HCT116 (cell line): Measurements from ENCODE around the gene PI4K2A. TPM values are rescaled to one million over a fixed set of nuclear protein-coding genes. Genes with fewer than 3 reads are reported as not detected.
A peak's percentile ranks its signal among the peaks of the same experiment; 100 is the strongest.

Experiments used
- ATAC-seq: fragments of 200-7000 bp; cut with Tn5 transposase; 2 replicates; pipeline ENCODE4 v1.9.1; 2020; ENCODE audit warnings: mild to moderate bottlenecking, moderate library complexity
- BruUV-seq: library from RNA; stranded (reverse); fragments of 400-500 nt; replicated peaks from 2 replicates; lab custom pipeline; 2021; lab: Mats Ljungman, UMichigan
- CTCF ChIA-PET: fragments of 300-600 bp; sonication (Branson Sonifier 250); formaldehyde crosslinking; loops from one replicate; lab custom pipeline; 2021; ENCODE audit warnings: antibody characterized with exemption; lab: Charles Lee
- POLR2A ChIA-PET: fragments of 300-600, 350-600 bp; sonication (Branson Sonifier 250); formaldehyde crosslinking; loops from one replicate; lab custom pipeline; 2021; ENCODE audit warnings: antibody characterized with exemption; lab: Charles Lee
- RAD21 ChIA-PET, 2 experiments: fragments of 300-600 bp; sonication (Branson Sonifier 250); formaldehyde crosslinking; loops; one replicate each; lab custom pipeline; 2023; ENCODE audit warnings: low total read pairs in 2 of 2; ENCODE audit not compliant: uncharacterized antibody in 2 of 2, unreplicated experiment in 2 of 2, low non-redundant PET in 1 of 2; lab: Charles Lee
- DNase-seq: peaks from one replicate; pipeline ENCODE4 v3.0.0-alpha.2; 2010; ENCODE audit warnings: low read depth, low spot score
- H2AFZ ChIP-seq: fragments of 200-600 bp; shearing (Covaris generic), sonication (generic); 2 replicates; pipeline ENCODE4 v1.6.1; 2017; ENCODE audit warnings: low read depth, mixed run types, mixed read lengths, antibody characterized with exemption, low read length; ENCODE audit not compliant: poor library complexity, severe bottlenecking
- H3K27ac ChIP-seq: 2 replicates; pipeline ENCODE4 v1.5.1; 2012; ENCODE audit warnings: low read depth, low read length
- H3K27me3 ChIP-seq: fragments of 200-600 bp; sonication (generic); 2 replicates; pipeline ENCODE4 v1.6.1; 2016; ENCODE audit warnings: mixed run types, low read length, mixed read lengths; ENCODE audit not compliant: insufficient read depth
- H3K36me3 ChIP-seq, 2 experiments: fragments of 200-500 bp in 1 of 2; fragments of 200-600 bp in 1 of 2; sonication (Bioruptor generic) in 1 of 2; sonication (generic) in 1 of 2; 2 replicates each; pipeline versions ENCODE4 v1.5.1 to v1.6.1; 2014 to 2016; ENCODE audit warnings: low read length in 2 of 2, inconsistent platforms in 1 of 2, mixed read lengths in 1 of 2, mixed run types in 1 of 2; ENCODE audit not compliant: insufficient read depth in 2 of 2, control insufficient read depth in 1 of 2
- H3K4me1 ChIP-seq, 2 experiments: fragments of 200-600 bp in 1 of 2; sonication (generic) in 1 of 2; 2 replicates each; pipeline versions ENCODE4 v1.5.1 to v1.6.1; 2012 to 2017; ENCODE audit warnings: low read length in 2 of 2, inconsistent platforms in 1 of 2, mild to moderate bottlenecking in 1 of 2, mixed read lengths in 1 of 2, mixed run types in 1 of 2, moderate library complexity in 1 of 2; ENCODE audit not compliant: insufficient read depth in 2 of 2, control insufficient read depth in 1 of 2
- H3K4me2 ChIP-seq: fragments of 200-600 bp; sonication (generic); 2 replicates; pipeline ENCODE4 v1.6.1; 2017; ENCODE audit warnings: mixed run types, low read length, mixed read lengths
- H3K4me3 ChIP-seq, 2 experiments: fragments of 200-600 bp in 1 of 2; sonication (generic) in 1 of 2; replicated peaks in 1 of 2; 2 replicates each; pipeline ENCODE4 v1.5.1; 2011 to 2016; ENCODE audit warnings: low read length in 2 of 2, control low read depth in 1 of 2, low read depth in 1 of 2, mild to moderate bottlenecking in 1 of 2, mixed read lengths in 1 of 2, mixed run types in 1 of 2
- H3K79me2 ChIP-seq: fragments of 200-600 bp; sonication (generic); 2 replicates; pipeline ENCODE4 v1.6.1; 2017; ENCODE audit warnings: mild to moderate bottlenecking, mixed run types, low read length, moderate library complexity, mixed read lengths; ENCODE audit not compliant: insufficient read depth
- H3K9ac ChIP-seq: fragments of 200-600 bp; sonication (generic); 2 replicates; pipeline ENCODE4 v1.6.1; 2016; ENCODE audit warnings: low read length, mixed read lengths
- H3K9me2 ChIP-seq: fragments of 200-600 bp; sonication (generic), shearing (Covaris generic); 2 replicates; pipeline ENCODE4 v1.6.1; 2017; ENCODE audit warnings: mixed run types, mild to moderate bottlenecking, moderate library complexity; ENCODE audit not compliant: insufficient read depth
- H3K9me3 ChIP-seq, 2 experiments: fragments of 200-500 bp in 1 of 2; fragments of 200-600 bp in 1 of 2; sonication (Bioruptor generic) in 1 of 2; sonication (generic) in 1 of 2; 2 replicates each; pipeline ENCODE4 v1.6.1; 2014 to 2017; ENCODE audit warnings: low read length in 2 of 2, mixed read lengths in 2 of 2, inconsistent platforms in 1 of 2, low read depth in 1 of 2, mild to moderate bottlenecking in 1 of 2, mixed run types in 1 of 2, moderate library complexity in 1 of 2; ENCODE audit not compliant: control insufficient read depth in 1 of 2, insufficient read depth in 1 of 2
- H4K20me1 ChIP-seq: fragments of 200-600 bp; sonication (generic), shearing (Covaris generic); 2 replicates; pipeline ENCODE4 v1.6.1; 2017; ENCODE audit warnings: mixed run types, mild to moderate bottlenecking, moderate library complexity; ENCODE audit not compliant: insufficient read depth
- CBX3 ChIP-seq: IDR thresholded peaks from 2 replicates; pipeline ENCODE4 v1.6.1; 2012; ENCODE audit warnings: low read depth
- CEBPB ChIP-seq: IDR thresholded peaks from 2 replicates; pipeline ENCODE4 v1.6.1; 2012; ENCODE audit warnings: low read depth
- EGR1 ChIP-seq: IDR thresholded peaks from 2 replicates; pipeline ENCODE4 v1.6.1; 2012; ENCODE audit warnings: low read depth
- ELF1 ChIP-seq: IDR thresholded peaks from 2 replicates; pipeline ENCODE4 v1.6.1; 2012; ENCODE audit warnings: low read depth, borderline replicate concordance
- FOSL1 ChIP-seq: IDR thresholded peaks from 2 replicates; pipeline ENCODE4 v1.6.1; 2012; ENCODE audit warnings: low read depth
- JUND ChIP-seq: IDR thresholded peaks from 2 replicates; pipeline ENCODE4 v1.6.1; 2012
- POLR2A ChIP-seq: IDR thresholded peaks from 2 replicates; pipeline ENCODE4 v1.7.0; 2011; ENCODE audit warnings: borderline replicate concordance; ENCODE audit not compliant: insufficient read depth, insufficient read length; ENCODE audit errors: extremely low read depth
- POLR2AphosphoS5 ChIP-seq: IDR thresholded peaks from 2 replicates; pipeline ENCODE4 v1.6.1; 2011; ENCODE audit warnings: mild to moderate bottlenecking, low read depth, low read length, moderate library complexity
- RAD21 ChIP-seq: IDR thresholded peaks from 2 replicates; pipeline ENCODE4 v1.6.1; 2012; ENCODE audit warnings: low read depth, mild to moderate bottlenecking
- SIN3A ChIP-seq: IDR thresholded peaks from 2 replicates; pipeline ENCODE4 v1.6.1; 2012; ENCODE audit warnings: low read depth
- SP1 ChIP-seq: IDR thresholded peaks from 2 replicates; pipeline ENCODE4 v1.6.1; 2012; ENCODE audit warnings: low read depth
- SRF ChIP-seq: IDR thresholded peaks from 2 replicates; pipeline ENCODE4 v1.6.1; 2012; ENCODE audit warnings: low read depth
- YY1 ChIP-seq: IDR thresholded peaks from 2 replicates; pipeline ENCODE4 v1.6.1; 2011; ENCODE audit warnings: low read length, low read depth, moderate library complexity, mild to moderate bottlenecking; ENCODE audit not compliant: insufficient replicate concordance; ENCODE audit errors: extremely low read depth
- ZFX ChIP-seq: fragments of 450-650 bp; IDR thresholded peaks from 2 replicates; pipeline ENCODE4 v1.6.1; 2017
- ZNF274 ChIP-seq: fragments of 200-500 bp; sonication (Bioruptor generic); IDR thresholded peaks from 2 replicates; pipeline ENCODE4 v1.6.1; 2014; ENCODE audit warnings: mild to moderate bottlenecking, low read depth, low read length, inconsistent platforms
- intact Hi-C: fragments of 100-400 bp; cut with micrococcal nuclease; formaldehyde crosslinking; loops from 2 replicates; pipeline ENCODE4 v1.10.0; 2022
- total RNA-seq: library from RNA; stranded (reverse); gene quantifications from one replicate; pipeline ENCODE4 v1.2.1, GENCODE V29; 2021; ENCODE audit not compliant: unreplicated experiment
- TF ChIP-seq, protein P1 (sequence below): IDR thresholded peaks from 2 replicates; pipeline ENCODE4 v1.6.1; 2012
- TF ChIP-seq, protein P2 (sequence below): IDR thresholded peaks from 2 replicates; pipeline ENCODE4 v1.6.1; 2012; ENCODE audit warnings: low read depth
- TF ChIP-seq, protein P3 (sequence below), 3 experiments: fragments of 200-600 bp in 1 of 3; sonication (generic) in 1 of 3; IDR thresholded peaks in 2 of 3; conservative IDR thresholded peaks in 1 of 3; 2 replicates each; pipeline ENCODE4 v1.5.1; 2012 to 2017; ENCODE audit warnings: low read depth in 2 of 3, low read length in 2 of 3, antibody characterized with exemption in 1 of 3, borderline replicate concordance in 1 of 3, control low read depth in 1 of 3, mild to moderate bottlenecking in 1 of 3, mixed read lengths in 1 of 3, mixed run types in 1 of 3, moderate library complexity in 1 of 3; ENCODE audit not compliant: insufficient read depth in 1 of 3
- TF ChIP-seq, protein P4 (sequence below): IDR thresholded peaks from 2 replicates; pipeline ENCODE4 v1.6.1; 2012

The PI4K2A gene
- total RNA-seq, 1 experiment from 2014 or later, result 20.0 TPM

DNA sequence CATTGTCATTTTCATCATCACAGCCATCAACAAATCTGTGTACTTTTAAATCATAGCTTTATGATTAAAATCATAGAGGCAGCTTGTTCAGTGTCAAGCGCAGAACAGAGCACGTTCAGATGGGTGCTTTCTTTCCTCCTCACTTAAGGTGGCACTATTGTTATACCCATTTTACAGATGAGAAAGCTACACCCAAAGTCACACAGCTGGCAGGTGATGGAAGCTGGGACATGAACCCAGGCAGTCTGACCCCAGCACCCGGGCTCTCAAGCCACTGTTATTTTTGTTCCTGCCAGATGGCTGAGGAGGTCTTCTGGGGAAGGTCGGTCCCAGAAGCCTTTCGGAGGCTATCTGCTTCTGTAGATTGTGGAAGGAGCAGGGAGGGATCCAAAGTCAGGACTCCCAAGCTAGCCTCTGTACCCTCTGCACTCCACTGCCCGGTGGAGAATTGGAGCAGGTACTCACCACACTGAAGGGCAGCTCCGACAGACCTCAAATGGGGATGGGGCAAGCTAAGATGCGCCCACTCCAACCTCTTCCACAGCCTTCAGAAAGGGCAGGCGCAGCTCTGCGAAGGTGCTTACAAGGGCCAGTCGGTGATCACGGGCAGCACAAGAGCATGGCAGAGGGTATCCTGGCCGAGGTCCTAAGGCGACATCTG, 46.0 kb downstream of the PI4K2A start:
- Histone ChIP-seq H3K9ac (peak overlapping the region; percentile 93), H3K79me2 (peaks cover 48% of the 10 kb centered on the region), H3K27ac (peak overlapping the region; percentile 74), H2AFZ (no peak overlapping the region), H3K4me1 (peaks cover 47 to 66% of the 10 kb centered on the region in 2 experiments), H4K20me1 (no peaks in the 10 kb centered on the region), H3K36me3 (no peaks in the 10 kb centered on the region), H3K4me2 (peak overlapping the region; percentile 97), H3K4me3 (peak overlapping the region; percentile 73 to 90), H3K27me3 (no peaks in the 10 kb centered on the region), H3K9me2 (no peaks in the 10 kb centered on the region), H3K9me3 (no peaks in the 10 kb centered on the region)
- DNase-seq, result no peak
- TF ChIP-seq CBX3 (no peak), POLR2A (no peak), CEBPB (no peak), POLR2AphosphoS5 (no peak), ZNF274 (no peak), ELF1 (no peak), SIN3A (no peak), ZFX (no peak), JUND (no peak), EGR1 (no peak), SP1 (no peak), RAD21 (no peak), SRF (no peak), FOSL1 (no peak), YY1 (no peak)
- TF ChIP-seq, protein P1, sequence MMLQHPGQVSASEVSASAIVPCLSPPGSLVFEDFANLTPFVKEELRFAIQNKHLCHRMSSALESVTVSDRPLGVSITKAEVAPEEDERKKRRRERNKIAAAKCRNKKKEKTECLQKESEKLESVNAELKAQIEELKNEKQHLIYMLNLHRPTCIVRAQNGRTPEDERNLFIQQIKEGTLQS, result no peak
- TF ChIP-seq, protein P2, sequence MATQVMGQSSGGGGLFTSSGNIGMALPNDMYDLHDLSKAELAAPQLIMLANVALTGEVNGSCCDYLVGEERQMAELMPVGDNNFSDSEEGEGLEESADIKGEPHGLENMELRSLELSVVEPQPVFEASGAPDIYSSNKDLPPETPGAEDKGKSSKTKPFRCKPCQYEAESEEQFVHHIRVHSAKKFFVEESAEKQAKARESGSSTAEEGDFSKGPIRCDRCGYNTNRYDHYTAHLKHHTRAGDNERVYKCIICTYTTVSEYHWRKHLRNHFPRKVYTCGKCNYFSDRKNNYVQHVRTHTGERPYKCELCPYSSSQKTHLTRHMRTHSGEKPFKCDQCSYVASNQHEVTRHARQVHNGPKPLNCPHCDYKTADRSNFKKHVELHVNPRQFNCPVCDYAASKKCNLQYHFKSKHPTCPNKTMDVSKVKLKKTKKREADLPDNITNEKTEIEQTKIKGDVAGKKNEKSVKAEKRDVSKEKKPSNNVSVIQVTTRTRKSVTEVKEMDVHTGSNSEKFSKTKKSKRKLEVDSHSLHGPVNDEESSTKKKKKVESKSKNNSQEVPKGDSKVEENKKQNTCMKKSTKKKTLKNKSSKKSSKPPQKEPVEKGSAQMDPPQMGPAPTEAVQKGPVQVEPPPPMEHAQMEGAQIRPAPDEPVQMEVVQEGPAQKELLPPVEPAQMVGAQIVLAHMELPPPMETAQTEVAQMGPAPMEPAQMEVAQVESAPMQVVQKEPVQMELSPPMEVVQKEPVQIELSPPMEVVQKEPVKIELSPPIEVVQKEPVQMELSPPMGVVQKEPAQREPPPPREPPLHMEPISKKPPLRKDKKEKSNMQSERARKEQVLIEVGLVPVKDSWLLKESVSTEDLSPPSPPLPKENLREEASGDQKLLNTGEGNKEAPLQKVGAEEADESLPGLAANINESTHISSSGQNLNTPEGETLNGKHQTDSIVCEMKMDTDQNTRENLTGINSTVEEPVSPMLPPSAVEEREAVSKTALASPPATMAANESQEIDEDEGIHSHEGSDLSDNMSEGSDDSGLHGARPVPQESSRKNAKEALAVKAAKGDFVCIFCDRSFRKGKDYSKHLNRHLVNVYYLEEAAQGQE, result no peak
- TF ChIP-seq, protein P3, sequence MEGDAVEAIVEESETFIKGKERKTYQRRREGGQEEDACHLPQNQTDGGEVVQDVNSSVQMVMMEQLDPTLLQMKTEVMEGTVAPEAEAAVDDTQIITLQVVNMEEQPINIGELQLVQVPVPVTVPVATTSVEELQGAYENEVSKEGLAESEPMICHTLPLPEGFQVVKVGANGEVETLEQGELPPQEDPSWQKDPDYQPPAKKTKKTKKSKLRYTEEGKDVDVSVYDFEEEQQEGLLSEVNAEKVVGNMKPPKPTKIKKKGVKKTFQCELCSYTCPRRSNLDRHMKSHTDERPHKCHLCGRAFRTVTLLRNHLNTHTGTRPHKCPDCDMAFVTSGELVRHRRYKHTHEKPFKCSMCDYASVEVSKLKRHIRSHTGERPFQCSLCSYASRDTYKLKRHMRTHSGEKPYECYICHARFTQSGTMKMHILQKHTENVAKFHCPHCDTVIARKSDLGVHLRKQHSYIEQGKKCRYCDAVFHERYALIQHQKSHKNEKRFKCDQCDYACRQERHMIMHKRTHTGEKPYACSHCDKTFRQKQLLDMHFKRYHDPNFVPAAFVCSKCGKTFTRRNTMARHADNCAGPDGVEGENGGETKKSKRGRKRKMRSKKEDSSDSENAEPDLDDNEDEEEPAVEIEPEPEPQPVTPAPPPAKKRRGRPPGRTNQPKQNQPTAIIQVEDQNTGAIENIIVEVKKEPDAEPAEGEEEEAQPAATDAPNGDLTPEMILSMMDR (IDR thresholded peaks at IDR 0.05 in 2 of 3, conservative IDR thresholded peaks at IDR 0.05 in 1 of 3; ENCODE audit: borderline replicate concordance in 1 of 3, insufficient read depth in 1 of 3, low read depth in 2 of 3, low read length in 2 of 3), result no peak
- TF ChIP-seq, protein P4, sequence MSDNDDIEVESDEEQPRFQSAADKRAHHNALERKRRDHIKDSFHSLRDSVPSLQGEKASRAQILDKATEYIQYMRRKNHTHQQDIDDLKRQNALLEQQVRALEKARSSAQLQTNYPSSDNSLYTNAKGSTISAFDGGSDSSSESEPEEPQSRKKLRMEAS, result no peak
- no peak for ATAC-seq
- ChIA-PET RAD21 (interaction anchor here in 1 of 2 experiments (1.1 kb wide), 1 partner anchor 47 kb away, joined by 3 read pairs; no protein-coding TSS in a partner anchor), CTCF (interaction anchor here (0.9 to 3.1 kb wide), 12 partner anchors 10 to 355 kb away, joined by 3 to 27 read pairs (median 6); partner anchors contain the start of genes ANKRD2, MARVELD1 and ZFYVE27), POLR2A (interaction anchor here (0.5 to 2.7 kb wide), 9 partner anchors 10 to 756 kb away, joined by 3 to 15 read pairs (median 7); partner anchors contain the start of genes MARVELD1 and ZFYVE27)
- intact Hi-C loops, result no loop called here
- TSS peak; percentile 55 for BruUV-seq
